MM.1S (cell line): Measurements from ENCODE around the gene SQSTM1.

ENCODE experiments used
- CTCF ChIP-seq: fragments of 300-600 bp; sonication (generic); IDR thresholded peaks from 2 replicates; pipeline ENCODE4 v1.5.1; 2016; ENCODE audit warnings: antibody characterized with exemption, low read length, mixed read lengths
- EZH2phosphoT487 ChIP-seq: fragments of 300-600 bp; sonication (generic); IDR thresholded peaks from 2 replicates; pipeline ENCODE4 v1.6.1; 2018; ENCODE audit warnings: antibody characterized with exemption, low read length

GRCh38 chr5:179802207-179802883 lies 18.4 kb upstream of the SQSTM1 start:
- no peak for TF ChIP-seq CTCF
- TF ChIP-seq EZH2phosphoT487: no peak
